A172 (cell line): ENCODE results near the gene RNF8. TPM values are rescaled to one million over a fixed set of nuclear protein-coding genes. Genes with fewer than 3 reads are reported as not detected.

Experiments
- DNase-seq: peaks from one replicate; pipeline ENCODE4 v3.0.0-alpha.2; 2015; ENCODE audit warnings: low spot score
- total RNA-seq: library from RNA; depleted of rRNA; stranded (reverse); fragments of >200 nt; shearing (Covaris generic); gene quantifications from 2 replicates; pipeline ENCODE4 v1.2.3, GENCODE V29; 2014

Gene RNF8
- total RNA-seq, 1 experiment from 2014 or later, result 40.2 TPM

GRCh38 chr6:37359039-37359438, 5.3 kb downstream of the RNF8 start:
- DNase-seq, result no peak

- DNase-seq, result no peak
These were observed 8.5 kb downstream of the RNF8 start for GRCh38 chr6:37362101-37362828.

- no peak for DNase-seq
These were observed 12.0 kb downstream of the RNF8 start for GRCh38 chr6:37365791-37366190.

- DNase-seq, result no peak
These were observed 13.1 kb downstream of the RNF8 start for GRCh38 chr6:37366910-37367309.

GRCh38 chr6:37368961-37369320, 15.2 kb downstream of the RNF8 start:
- no peak for DNase-seq

- no peak for DNase-seq
These were observed 15.8 kb downstream of the RNF8 start for GRCh38 chr6:37369321-37370201.

- DNase-seq, result no peak
These were observed 17.6 kb downstream of the RNF8 start for GRCh38 chr6:37371154-37372083.

- DNase-seq, result no peak
These were observed 18.3 kb downstream of the RNF8 start for GRCh38 chr6:37372116-37372515.

GRCh38 chr6:37373822-37374471, 20.2 kb downstream of the RNF8 start:
- no peak for DNase-seq

GRCh38 chr6:37375376-37375775, 21.6 kb downstream of the RNF8 start:
- no peak for DNase-seq

- no peak for DNase-seq
These were observed 22.4 kb downstream of the RNF8 start for GRCh38 chr6:37376078-37376743.

- peak; percentile 71 for DNase-seq
These were observed 27.8 kb downstream of the RNF8 start for GRCh38 chr6:37381579-37381978.

GRCh38 chr6:37382994-37383765, 29.4 kb downstream of the RNF8 start:
- no peak for DNase-seq

- DNase-seq, result no peak
These were observed 34.8 kb downstream of the RNF8 start for GRCh38 chr6:37388578-37388977.

GRCh38 chr6:37389857-37390256, 36.1 kb downstream of the RNF8 start:
- no peak for DNase-seq

- no peak for DNase-seq
These were observed 37.3 kb downstream of the RNF8 start for GRCh38 chr6:37391120-37391519.

GRCh38 chr6:37392821-37393220, 39.0 kb downstream of the RNF8 start:
- DNase-seq, result no peak

- DNase-seq, result no peak
These were observed 39.7 kb downstream of the RNF8 start for GRCh38 chr6:37393381-37393929.

- peak; percentile 28 for DNase-seq
These were observed 42.9 kb downstream of the RNF8 start for GRCh38 chr6:37396571-37397180.
